SK-N-SH treated with all-trans-retinoic acid at 6 μM for 48 hours (cell line): ENCODE data around the gene TRIM72.
"Not testable (repeated sequence)": the region's sequence is repeated elsewhere in the genome, so short reads cannot be mapped to it uniquely, and the experiment has no call there.

Experiments
- ATAC-seq: fragments of 200-7000 bp; cut with Tn5 transposase; 3 replicates; pipeline ENCODE4 v1.9.1; 2020; ENCODE audit warnings: mild to moderate bottlenecking, moderate library complexity
- ARNTL ChIP-seq: fragments of 450-650 bp; formaldehyde crosslinking; IDR thresholded peaks from 2 replicates; pipeline ENCODE4 v1.5.0; 2020; ENCODE audit warnings: low read depth, mild to moderate bottlenecking, moderate library complexity, borderline replicate concordance
- BACH2 ChIP-seq: fragments of 250-450 bp; sonication (Bioruptor Pico); IDR thresholded peaks from 2 replicates; pipeline ENCODE4 v1.9.0; 2021; ENCODE audit warnings: mild to moderate bottlenecking, borderline replicate concordance
- CSDC2 ChIP-seq: fragments of 250-450 bp; sonication (Bioruptor Pico); IDR thresholded peaks from 2 replicates; pipeline ENCODE4 v1.5.0; 2020; ENCODE audit warnings: mild to moderate bottlenecking, moderate library complexity
- ESRRG ChIP-seq: fragments of 250-450 bp; sonication (Bioruptor Pico); IDR thresholded peaks from 2 replicates; pipeline ENCODE4 v1.6.1; 2021; ENCODE audit warnings: mild to moderate bottlenecking
- OSR1 ChIP-seq: fragments of 250-450 bp; sonication (Bioruptor Pico); IDR thresholded peaks from 2 replicates; pipeline ENCODE4 v1.8.0; 2022; ENCODE audit warnings: moderate library complexity, mild to moderate bottlenecking, inconsistent platforms
- TCF4 ChIP-seq: fragments of 250-450 bp; sonication (Bioruptor Pico); IDR thresholded peaks from 2 replicates; pipeline ENCODE4 v1.8.0; 2021; ENCODE audit warnings: mild to moderate bottlenecking, moderate library complexity, borderline replicate concordance
- TOX ChIP-seq: fragments of 250-450 bp; sonication (Bioruptor Pico); IDR thresholded peaks from 2 replicates; pipeline ENCODE4 v1.8.0; 2021; ENCODE audit warnings: mild to moderate bottlenecking, moderate library complexity, borderline replicate concordance
- ZC3H10 ChIP-seq: fragments of 250-450 bp; sonication (Bioruptor Pico); IDR thresholded peaks from 2 replicates; pipeline ENCODE4 v1.5.1; 2021; ENCODE audit warnings: mild to moderate bottlenecking, moderate library complexity
- ZFP30 ChIP-seq: fragments of 450-650 bp; formaldehyde crosslinking; IDR thresholded peaks from 2 replicates; pipeline ENCODE4 v1.5.0; 2022; ENCODE audit warnings: mild to moderate bottlenecking, moderate library complexity
- ZNF8 ChIP-seq: fragments of 450-650 bp; formaldehyde crosslinking; IDR thresholded peaks from 2 replicates; pipeline ENCODE4 v1.5.0; 2020; ENCODE audit warnings: mild to moderate bottlenecking, moderate library complexity
- TF ChIP-seq, protein P1 (sequence below): fragments of 250-450 bp; sonication (Bioruptor Pico); IDR thresholded peaks from 2 replicates; pipeline ENCODE4 v1.8.0; 2021; ENCODE audit warnings: low read depth, mild to moderate bottlenecking, moderate library complexity, borderline replicate concordance
- TF ChIP-seq, protein P2 (sequence below): fragments of 250-450 bp; sonication (Bioruptor Pico); IDR thresholded peaks from 2 replicates; pipeline ENCODE4 v1.5.0; 2020; ENCODE audit warnings: mild to moderate bottlenecking, moderate library complexity
- TF ChIP-seq, protein P3 (sequence below): fragments of 250-450 bp; sonication (Bioruptor Pico); IDR thresholded peaks from 2 replicates; pipeline ENCODE4 v1.5.1; 2020; ENCODE audit warnings: low read depth, mild to moderate bottlenecking, moderate library complexity
- TF ChIP-seq, protein P4 (sequence below): fragments of 250-450 bp; sonication (Bioruptor Pico); IDR thresholded peaks from 2 replicates; pipeline ENCODE4 v1.5.1; 2021; ENCODE audit warnings: mild to moderate bottlenecking, moderate library complexity
- TF ChIP-seq, protein P5 (sequence below): fragments of 250-450 bp; sonication (Bioruptor Pico); IDR thresholded peaks from 2 replicates; pipeline ENCODE4 v1.8.0; 2020; ENCODE audit warnings: mild to moderate bottlenecking, moderate library complexity, borderline replicate concordance

TRIM72 gene

DNA sequence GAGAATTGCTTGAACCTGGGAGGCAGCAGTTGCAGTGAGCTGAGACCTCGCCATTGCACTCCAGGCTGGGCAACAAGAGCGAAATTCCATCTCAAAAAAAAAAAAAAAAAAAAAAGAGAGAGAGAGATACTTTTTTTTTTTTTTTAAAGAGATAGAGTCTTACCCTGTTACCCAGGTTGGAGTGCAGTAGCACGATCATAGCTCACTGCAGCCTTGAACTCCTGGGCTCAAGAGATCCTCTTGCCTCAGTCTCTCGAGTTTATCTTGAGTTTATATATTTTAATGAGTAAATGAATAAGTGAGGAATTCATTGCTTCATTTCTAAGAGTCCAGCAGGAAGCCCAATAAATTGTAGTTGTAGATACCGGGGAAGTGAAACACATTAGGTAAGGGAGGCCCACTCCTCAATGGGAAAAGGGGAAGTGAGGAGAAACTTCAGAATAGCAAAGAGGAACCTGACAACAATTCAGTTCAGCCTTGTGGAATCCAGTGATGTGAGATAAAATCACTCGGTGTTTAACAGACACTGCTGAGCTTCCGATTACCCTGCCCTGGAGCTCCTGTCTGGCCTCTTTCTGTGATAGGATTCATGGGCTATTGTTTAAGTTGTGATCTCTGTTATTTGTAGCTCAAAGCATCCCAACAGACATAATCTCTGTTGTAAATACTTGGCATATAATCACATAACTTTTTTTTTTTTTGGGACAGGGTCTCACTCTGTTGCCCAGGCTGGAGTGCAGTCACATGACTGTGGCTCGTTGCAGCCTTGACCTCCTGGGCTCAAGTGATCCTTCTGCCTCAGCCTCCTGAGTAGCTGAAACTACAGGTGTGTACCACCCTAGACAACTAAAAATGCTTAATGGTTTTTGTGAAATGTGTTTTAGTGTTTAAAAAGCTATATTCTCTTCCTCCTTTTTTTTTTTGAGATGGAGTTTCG, 30.1 kb downstream of the TRIM72 start:
- no peak for ATAC-seq
- TF ChIP-seq, protein P1, sequence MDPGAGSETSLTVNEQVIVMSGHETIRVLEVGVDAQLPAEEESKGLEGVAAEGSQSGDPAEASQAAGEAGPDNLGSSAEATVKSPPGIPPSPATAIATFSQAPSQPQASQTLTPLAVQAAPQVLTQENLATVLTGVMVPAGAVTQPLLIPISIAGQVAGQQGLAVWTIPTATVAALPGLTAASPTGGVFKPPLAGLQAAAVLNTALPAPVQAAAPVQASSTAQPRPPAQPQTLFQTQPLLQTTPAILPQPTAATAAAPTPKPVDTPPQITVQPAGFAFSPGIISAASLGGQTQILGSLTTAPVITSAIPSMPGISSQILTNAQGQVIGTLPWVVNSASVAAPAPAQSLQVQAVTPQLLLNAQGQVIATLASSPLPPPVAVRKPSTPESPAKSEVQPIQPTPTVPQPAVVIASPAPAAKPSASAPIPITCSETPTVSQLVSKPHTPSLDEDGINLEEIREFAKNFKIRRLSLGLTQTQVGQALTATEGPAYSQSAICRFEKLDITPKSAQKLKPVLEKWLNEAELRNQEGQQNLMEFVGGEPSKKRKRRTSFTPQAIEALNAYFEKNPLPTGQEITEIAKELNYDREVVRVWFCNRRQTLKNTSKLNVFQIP, result no peak
- TF ChIP-seq, protein P2, sequence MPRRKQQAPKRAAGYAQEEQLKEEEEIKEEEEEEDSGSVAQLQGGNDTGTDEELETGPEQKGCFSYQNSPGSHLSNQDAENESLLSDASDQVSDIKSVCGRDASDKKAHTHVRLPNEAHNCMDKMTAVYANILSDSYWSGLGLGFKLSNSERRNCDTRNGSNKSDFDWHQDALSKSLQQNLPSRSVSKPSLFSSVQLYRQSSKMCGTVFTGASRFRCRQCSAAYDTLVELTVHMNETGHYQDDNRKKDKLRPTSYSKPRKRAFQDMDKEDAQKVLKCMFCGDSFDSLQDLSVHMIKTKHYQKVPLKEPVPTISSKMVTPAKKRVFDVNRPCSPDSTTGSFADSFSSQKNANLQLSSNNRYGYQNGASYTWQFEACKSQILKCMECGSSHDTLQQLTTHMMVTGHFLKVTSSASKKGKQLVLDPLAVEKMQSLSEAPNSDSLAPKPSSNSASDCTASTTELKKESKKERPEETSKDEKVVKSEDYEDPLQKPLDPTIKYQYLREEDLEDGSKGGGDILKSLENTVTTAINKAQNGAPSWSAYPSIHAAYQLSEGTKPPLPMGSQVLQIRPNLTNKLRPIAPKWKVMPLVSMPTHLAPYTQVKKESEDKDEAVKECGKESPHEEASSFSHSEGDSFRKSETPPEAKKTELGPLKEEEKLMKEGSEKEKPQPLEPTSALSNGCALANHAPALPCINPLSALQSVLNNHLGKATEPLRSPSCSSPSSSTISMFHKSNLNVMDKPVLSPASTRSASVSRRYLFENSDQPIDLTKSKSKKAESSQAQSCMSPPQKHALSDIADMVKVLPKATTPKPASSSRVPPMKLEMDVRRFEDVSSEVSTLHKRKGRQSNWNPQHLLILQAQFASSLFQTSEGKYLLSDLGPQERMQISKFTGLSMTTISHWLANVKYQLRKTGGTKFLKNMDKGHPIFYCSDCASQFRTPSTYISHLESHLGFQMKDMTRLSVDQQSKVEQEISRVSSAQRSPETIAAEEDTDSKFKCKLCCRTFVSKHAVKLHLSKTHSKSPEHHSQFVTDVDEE (CRISPR knock-in tag), result no peak
- TF ChIP-seq OSR1 (no peak), TCF4 (CRISPR knock-in tag) (no peak), CSDC2 (CRISPR knock-in tag) (no peak), BACH2 (CRISPR knock-in tag) (no peak)
- TF ChIP-seq, protein P3, sequence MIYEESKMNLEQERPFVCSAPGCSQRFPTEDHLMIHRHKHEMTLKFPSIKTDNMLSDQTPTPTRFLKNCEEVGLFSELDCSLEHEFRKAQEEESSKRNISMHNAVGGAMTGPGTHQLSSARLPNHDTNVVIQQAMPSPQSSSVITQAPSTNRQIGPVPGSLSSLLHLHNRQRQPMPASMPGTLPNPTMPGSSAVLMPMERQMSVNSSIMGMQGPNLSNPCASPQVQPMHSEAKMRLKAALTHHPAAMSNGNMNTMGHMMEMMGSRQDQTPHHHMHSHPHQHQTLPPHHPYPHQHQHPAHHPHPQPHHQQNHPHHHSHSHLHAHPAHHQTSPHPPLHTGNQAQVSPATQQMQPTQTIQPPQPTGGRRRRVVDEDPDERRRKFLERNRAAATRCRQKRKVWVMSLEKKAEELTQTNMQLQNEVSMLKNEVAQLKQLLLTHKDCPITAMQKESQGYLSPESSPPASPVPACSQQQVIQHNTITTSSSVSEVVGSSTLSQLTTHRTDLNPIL (CRISPR knock-in tag), result no peak
- TF ChIP-seq, protein P4, sequence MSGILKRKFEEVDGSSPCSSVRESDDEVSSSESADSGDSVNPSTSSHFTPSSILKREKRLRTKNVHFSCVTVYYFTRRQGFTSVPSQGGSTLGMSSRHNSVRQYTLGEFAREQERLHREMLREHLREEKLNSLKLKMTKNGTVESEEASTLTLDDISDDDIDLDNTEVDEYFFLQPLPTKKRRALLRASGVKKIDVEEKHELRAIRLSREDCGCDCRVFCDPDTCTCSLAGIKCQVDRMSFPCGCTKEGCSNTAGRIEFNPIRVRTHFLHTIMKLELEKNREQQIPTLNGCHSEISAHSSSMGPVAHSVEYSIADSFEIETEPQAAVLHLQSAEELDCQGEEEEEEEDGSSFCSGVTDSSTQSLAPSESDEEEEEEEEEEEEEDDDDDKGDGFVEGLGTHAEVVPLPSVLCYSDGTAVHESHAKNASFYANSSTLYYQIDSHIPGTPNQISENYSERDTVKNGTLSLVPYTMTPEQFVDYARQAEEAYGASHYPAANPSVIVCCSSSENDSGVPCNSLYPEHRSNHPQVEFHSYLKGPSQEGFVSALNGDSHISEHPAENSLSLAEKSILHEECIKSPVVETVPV (CRISPR knock-in tag), result no peak
- TF ChIP-seq, protein P5, sequence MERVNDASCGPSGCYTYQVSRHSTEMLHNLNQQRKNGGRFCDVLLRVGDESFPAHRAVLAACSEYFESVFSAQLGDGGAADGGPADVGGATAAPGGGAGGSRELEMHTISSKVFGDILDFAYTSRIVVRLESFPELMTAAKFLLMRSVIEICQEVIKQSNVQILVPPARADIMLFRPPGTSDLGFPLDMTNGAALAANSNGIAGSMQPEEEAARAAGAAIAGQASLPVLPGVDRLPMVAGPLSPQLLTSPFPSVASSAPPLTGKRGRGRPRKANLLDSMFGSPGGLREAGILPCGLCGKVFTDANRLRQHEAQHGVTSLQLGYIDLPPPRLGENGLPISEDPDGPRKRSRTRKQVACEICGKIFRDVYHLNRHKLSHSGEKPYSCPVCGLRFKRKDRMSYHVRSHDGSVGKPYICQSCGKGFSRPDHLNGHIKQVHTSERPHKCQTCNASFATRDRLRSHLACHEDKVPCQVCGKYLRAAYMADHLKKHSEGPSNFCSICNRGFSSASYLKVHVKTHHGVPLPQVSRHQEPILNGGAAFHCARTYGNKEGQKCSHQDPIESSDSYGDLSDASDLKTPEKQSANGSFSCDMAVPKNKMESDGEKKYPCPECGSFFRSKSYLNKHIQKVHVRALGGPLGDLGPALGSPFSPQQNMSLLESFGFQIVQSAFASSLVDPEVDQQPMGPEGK, result no peak
- TF ChIP-seq, all 23 proteins: peak for 0

DNA sequence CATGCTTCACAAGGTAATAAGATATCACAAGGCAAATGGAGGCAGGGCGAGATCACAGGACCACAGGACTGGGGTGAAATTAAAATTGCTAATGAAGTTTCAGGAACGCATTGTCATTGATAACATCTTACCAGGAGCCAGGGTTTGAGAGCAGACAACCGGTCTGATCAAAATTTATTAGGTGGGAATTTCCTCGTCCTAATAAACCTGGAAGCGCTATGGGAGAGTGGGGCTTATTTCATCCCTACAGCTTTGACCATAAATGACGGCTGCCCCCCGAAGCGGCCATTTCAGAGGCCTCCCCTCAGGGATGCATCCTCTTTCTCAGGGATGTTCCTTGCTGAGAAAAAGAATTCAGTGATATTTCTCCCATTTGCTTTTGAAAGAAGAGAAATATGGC, 31.7 kb downstream of the TRIM72 start:
- not testable (repeated sequence) for ATAC-seq

DNA sequence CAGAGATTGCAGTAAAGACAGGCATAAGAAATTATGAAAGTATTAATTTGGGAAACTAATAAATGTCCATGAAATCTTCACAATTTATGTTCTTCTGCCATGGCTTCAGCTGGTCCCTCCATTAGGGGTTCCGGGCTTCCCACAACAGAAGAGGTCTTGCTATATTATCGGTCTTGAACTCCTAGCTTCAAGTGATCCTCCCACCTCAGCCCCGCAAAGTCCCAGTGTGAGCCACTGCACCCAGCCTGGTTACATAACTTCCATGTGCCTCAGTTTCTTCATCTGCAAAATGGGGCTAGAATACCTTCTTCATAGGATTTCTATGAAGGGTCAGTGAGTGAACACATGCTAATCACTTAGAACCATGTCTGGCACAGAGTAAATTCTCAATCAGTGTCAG, 32.4 kb downstream of the TRIM72 start:
- no peak for ATAC-seq
- TF ChIP-seq, protein P3 (CRISPR knock-in tag), result no peak
- no peak for TF ChIP-seq ZC3H10
- TF ChIP-seq, protein P4 (CRISPR knock-in tag), result no peak
- no peak for TF ChIP-seq TOX (CRISPR knock-in tag)
- TF ChIP-seq OSR1, result no peak
- TF ChIP-seq ARNTL (CRISPR knock-in tag), result no peak
- TF ChIP-seq ZFP30 (CRISPR knock-in tag), result no peak
- no peak for TF ChIP-seq ZNF8 (CRISPR knock-in tag)
- no peak for TF ChIP-seq ESRRG (CRISPR knock-in tag)
- TF ChIP-seq, protein P1, result no peak
- TF ChIP-seq, all 23 proteins: peak for 0
